ENCODE measurements around the gene INTS13.
"Not testable (repeated sequence)": the region's sequence is repeated elsewhere in the genome, so short reads cannot be mapped to it uniquely, and the experiment has no call there.

Gene INTS13

GRCh38 chr12:26870491-26871419 lies 67.0 kb downstream of the INTS13 start:
- DNase-seq: no peak
- H3K27ac Mint-ChIP-seq: no peak overlapping the region
- CTCF ChIA-PET: interaction anchor here (3.4 kb wide), 1 partner anchor 14 kb away, joined by 19 read pairs; no protein-coding TSS in a partner anchor
- H3K4me3 Mint-ChIP-seq: no peak overlapping the region
- H3K4me1 Mint-ChIP-seq: peaks cover 20% of the 10 kb centered on the region
- H3K27me3 Mint-ChIP-seq: peaks cover 22% of the 10 kb centered on the region
- H3K36me3 Mint-ChIP-seq: no peaks in the 10 kb centered on the region
- H3K9me3 Mint-ChIP-seq: no peaks in the 10 kb centered on the region

DNA sequence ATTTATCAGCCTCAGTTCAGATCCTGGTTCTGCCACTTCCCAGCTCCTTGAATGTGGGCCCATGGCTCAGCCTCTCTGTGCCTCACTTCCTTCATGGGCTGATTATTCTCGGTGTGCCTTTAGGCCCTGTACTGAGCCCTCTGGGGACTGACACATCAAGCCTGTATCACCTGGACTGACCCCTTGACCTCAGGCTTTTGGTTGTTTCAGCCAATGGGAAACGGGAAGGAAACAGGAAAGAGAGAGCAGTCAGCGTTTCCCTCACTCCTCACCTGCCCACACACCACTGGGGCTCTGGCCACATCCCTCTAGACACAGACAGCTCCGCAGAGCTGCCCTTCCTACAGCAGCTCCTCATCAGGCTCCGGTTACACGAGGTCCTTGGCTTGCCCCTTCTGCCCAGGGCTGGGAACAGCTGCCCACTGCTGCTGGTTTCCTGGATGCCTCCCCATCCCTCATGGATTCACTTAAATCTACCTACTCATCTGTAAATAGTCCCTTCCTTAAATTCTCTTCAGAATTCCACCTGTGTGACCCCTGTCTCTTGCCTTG lies 67.8 kb downstream of the INTS13 start:
- Mint-ChIP-seq H3K36me3 (no peaks in the 10 kb centered on the region), H3K27me3 (peaks cover 22% of the 10 kb centered on the region), H3K4me1 (peaks cover 20% of the 10 kb centered on the region), H3K4me3 (no peak overlapping the region), H3K9me3 (no peaks in the 10 kb centered on the region), H3K27ac (no peak overlapping the region)
- no peak for DNase-seq
- CTCF ChIA-PET: interaction anchor here (3.4 kb wide), 1 partner anchor 15 kb away, joined by 19 read pairs; no protein-coding TSS in a partner anchor

- no peak overlapping the region for H3K4me3 Mint-ChIP-seq
- peaks cover 22% of the 10 kb centered on the region for H3K27me3 Mint-ChIP-seq
- no peaks in the 10 kb centered on the region for H3K36me3 Mint-ChIP-seq
- no peak overlapping the region for H3K27ac Mint-ChIP-seq
- no peak for DNase-seq
- peaks cover 20% of the 10 kb centered on the region for H3K4me1 Mint-ChIP-seq
- CTCF ChIA-PET: interaction anchor here (1.0 to 3.4 kb wide), 2 partner anchors 10 to 16 kb away, joined by 5 to 19 read pairs; no protein-coding TSS in a partner anchor
- no peaks in the 10 kb centered on the region for H3K9me3 Mint-ChIP-seq
Observed at GRCh38 chr12:26869104-26869494, 68.7 kb downstream of the INTS13 start.

DNA sequence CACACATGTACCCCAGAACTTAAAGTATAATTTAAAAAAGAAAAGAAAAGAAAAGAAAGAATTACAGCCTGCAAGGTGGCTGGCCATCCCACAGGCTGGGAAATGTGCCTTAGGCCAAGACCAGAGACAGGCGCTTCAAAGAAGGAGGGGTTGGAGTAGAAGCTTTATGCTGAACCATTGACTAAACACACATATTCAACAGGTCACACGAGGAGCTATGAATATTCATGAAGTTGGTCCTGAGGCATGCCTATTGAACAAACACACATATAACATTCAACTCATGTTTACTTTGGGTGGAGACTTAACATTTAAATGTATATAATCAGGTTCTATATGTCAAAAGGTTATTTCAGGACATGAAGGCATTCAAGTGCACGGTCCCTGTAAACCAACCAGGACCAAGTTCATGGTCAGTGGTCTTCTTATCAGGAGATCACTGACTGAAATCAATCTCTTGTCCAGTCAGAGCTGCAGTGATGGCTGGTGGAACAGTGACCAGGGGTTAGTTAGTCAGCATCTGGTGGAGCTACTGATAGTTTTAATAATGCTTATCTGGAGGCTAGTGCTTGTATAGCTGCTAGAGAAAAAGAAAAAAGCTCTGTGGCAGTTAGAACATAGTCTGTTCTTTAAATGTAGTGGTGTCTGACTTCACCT lies 69.2 kb downstream of the INTS13 start:
- H3K4me1 Mint-ChIP-seq: peaks cover 20% of the 10 kb centered on the region
- no peaks in the 10 kb centered on the region for H3K36me3 Mint-ChIP-seq
- no peak overlapping the region for H3K27ac Mint-ChIP-seq
- no peaks in the 10 kb centered on the region for H3K9me3 Mint-ChIP-seq
- DNase-seq: no peak
- CTCF ChIA-PET: interaction anchor here (1.0 to 3.4 kb wide), 2 partner anchors 11 to 16 kb away, joined by 5 to 19 read pairs; no protein-coding TSS in a partner anchor
- peaks cover 19% of the 10 kb centered on the region for H3K27me3 Mint-ChIP-seq
- H3K4me3 Mint-ChIP-seq: no peak overlapping the region

GRCh38 chr12:26867080-26867479 lies 70.7 kb downstream of the INTS13 start:
- Mint-ChIP-seq H3K36me3 (no peaks in the 10 kb centered on the region), H3K9me3 (no peaks in the 10 kb centered on the region), H3K27me3 (peaks cover 22% of the 10 kb centered on the region), H3K27ac (no peak overlapping the region), H3K4me3 (no peak overlapping the region), H3K4me1 (peaks cover 20% of the 10 kb centered on the region)
- no peak for DNase-seq
- CTCF ChIA-PET: interaction anchor here (1.4 to 1.5 kb wide), 3 partner anchors 12 to 33 kb away, joined by 3 to 6 read pairs (median 3); no protein-coding TSS in a partner anchor

DNA sequence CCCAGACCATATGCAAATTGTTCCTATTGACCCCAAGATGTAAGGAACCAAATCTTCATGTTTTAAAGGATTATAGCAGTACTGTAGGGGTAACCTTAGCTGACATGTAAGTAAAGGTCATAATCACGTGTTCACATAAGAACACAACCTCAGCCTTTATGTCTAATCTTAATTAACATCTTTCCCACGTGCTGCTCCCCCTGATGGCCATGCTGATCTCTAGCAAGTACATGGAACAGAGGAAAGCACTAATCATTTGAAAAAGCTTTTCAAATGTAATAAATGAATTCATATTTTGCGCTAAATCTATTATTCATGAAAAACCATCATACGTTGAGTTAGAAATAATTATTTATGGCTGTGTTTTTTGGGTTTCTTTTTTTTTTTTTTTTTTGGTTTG lies 74.3 kb downstream of the INTS13 start:
- Mint-ChIP-seq H3K27me3 (peaks cover 18% of the 10 kb centered on the region), H3K9me3 (no peaks in the 10 kb centered on the region), H3K4me1 (peaks cover 10% of the 10 kb centered on the region), H3K4me3 (no peak overlapping the region), H3K36me3 (no peaks in the 10 kb centered on the region), H3K27ac (no peak overlapping the region)
- no peak for DNase-seq
- CTCF ChIA-PET: interaction anchor here (0.8 to 1.4 kb wide), 5 partner anchors 9 to 22 kb away, joined by 3 to 6 read pairs (median 4); no protein-coding TSS in a partner anchor

DNA sequence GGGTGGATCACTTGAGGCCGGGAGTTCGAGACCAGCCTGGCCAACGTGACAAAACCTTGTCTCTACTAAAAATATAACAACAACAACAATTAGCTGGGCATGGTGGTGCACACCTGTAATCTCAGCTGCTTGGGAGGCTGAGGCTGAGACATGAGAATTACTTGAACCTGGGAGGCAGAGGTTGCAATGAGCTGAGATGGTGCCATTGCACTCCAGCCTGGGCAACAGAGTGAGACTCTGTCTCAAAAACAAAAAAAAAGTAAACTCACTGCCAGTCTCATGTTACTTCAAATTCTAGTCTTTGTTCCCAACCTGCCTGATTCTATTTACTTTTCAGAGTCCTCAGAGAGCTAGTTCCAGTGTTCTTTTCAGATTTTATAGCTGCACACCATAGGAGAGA lies 75.0 kb downstream of the INTS13 start:
- H3K27me3 Mint-ChIP-seq: peaks cover 18% of the 10 kb centered on the region
- CTCF ChIA-PET: interaction anchor here (0.8 to 1.4 kb wide), 3 partner anchors 8 to 23 kb away, joined by 3 to 6 read pairs (median 4); no protein-coding TSS in a partner anchor
- not testable (repeated sequence) for H3K36me3 Mint-ChIP-seq, H3K27ac Mint-ChIP-seq, H3K4me3 Mint-ChIP-seq, DNase-seq, H3K4me1 Mint-ChIP-seq, H3K9me3 Mint-ChIP-seq

DNA sequence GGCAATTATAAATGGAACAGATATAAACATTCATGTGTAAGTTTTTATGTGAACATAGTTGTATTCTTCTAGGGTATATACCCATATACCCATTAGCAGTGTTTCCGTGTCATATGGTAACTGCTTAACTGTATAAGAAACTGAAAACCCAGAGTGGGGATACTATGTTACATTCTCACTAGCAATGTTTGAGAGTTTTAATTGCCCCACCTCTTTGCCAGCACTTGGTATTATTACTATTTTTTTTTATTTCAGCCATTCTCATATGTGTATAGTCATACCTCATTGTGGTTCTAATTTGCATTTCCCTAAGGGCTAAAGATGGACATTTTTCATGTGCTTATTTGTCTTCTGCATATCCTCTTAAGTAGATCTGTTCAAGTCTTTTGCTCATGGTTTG lies 76.1 kb downstream of the INTS13 start:
- H3K4me3 Mint-ChIP-seq: no peak overlapping the region
- peaks cover 18% of the 10 kb centered on the region for H3K27me3 Mint-ChIP-seq
- CTCF ChIA-PET: no interaction called here
- DNase-seq: no peak
- H3K36me3 Mint-ChIP-seq: no peaks in the 10 kb centered on the region
- H3K9me3 Mint-ChIP-seq: no peaks in the 10 kb centered on the region
- no peak overlapping the region for H3K27ac Mint-ChIP-seq
- H3K4me1 Mint-ChIP-seq: no peaks in the 10 kb centered on the region

- no peaks in the 10 kb centered on the region for H3K36me3 Mint-ChIP-seq
- no peak overlapping the region for H3K27ac Mint-ChIP-seq
- H3K4me1 Mint-ChIP-seq: no peaks in the 10 kb centered on the region
- CTCF ChIA-PET: interaction anchor here (0.8 to 4.5 kb wide), 4 partner anchors 12 to 28 kb away, joined by 3 to 44 read pairs (median 4); no protein-coding TSS in a partner anchor
- no peaks in the 10 kb centered on the region for H3K9me3 Mint-ChIP-seq
- DNase-seq: no peak
- no peak overlapping the region for H3K4me3 Mint-ChIP-seq
- peaks cover 14% of the 10 kb centered on the region for H3K27me3 Mint-ChIP-seq
Observed at GRCh38 chr12:26857465-26858176, 80.2 kb downstream of the INTS13 start.

- Mint-ChIP-seq H3K9me3 (no peaks in the 10 kb centered on the region), H3K4me1 (no peaks in the 10 kb centered on the region), H3K27me3 (no peaks in the 10 kb centered on the region), H3K36me3 (no peaks in the 10 kb centered on the region), H3K4me3 (no peak overlapping the region), H3K27ac (no peak overlapping the region)
- DNase-seq: no peak
- CTCF ChIA-PET: interaction anchor here (0.7 to 4.5 kb wide), 7 partner anchors 9 to 450 kb away, joined by 3 to 44 read pairs (median 5); no protein-coding TSS in a partner anchor
Observed at GRCh38 chr12:26855337-26855736, 82.4 kb downstream of the INTS13 start.

Measured in activated naive CD4-positive, alpha-beta T cell treated with anti-CD3 and anti-CD28 coated beads, Interleukin-2, amount 10 ng/mL, durations not matched to agents 7 days and 5 days (primary cell).